IMR-90 (cell line): ENCODE data around the gene MEX3B. TPM values are rescaled to one million over a fixed set of nuclear protein-coding genes. Genes with fewer than 3 reads are reported as not detected.
A peak's percentile ranks its signal among the peaks of the same experiment; 100 is the strongest.

ENCODE experiments used
- ATAC-seq: fragments of 200-7000 bp; cut with Tn5 transposase; 2 replicates; pipeline ENCODE4 v1.9.1; 2020; ENCODE audit warnings: low read depth, mild to moderate bottlenecking, moderate library complexity
- BruUV-seq: library from RNA; stranded (reverse); fragments of 400-500 nt; replicated peaks from 2 replicates; lab custom pipeline; 2021; lab: Mats Ljungman, UMichigan
- CTCF ChIA-PET: fragments of 300-600 bp; formaldehyde crosslinking; extraction: SDS; loops from one replicate; lab custom pipeline; 2021; ENCODE audit warnings: antibody characterized with exemption; lab: Yijun Ruan, JAX
- POLR2A ChIA-PET: fragments of 300-600 bp; sonication (Branson Sonifier 250); formaldehyde crosslinking; loops from one replicate; lab custom pipeline; 2022; ENCODE audit warnings: antibody characterized with exemption; ENCODE audit not compliant: unreplicated experiment; lab: Charles Lee
- DNase-seq: peaks from one replicate; pipeline ENCODE4 v3.0.0; 2013
- H2AFZ ChIP-seq: replicated peaks from 2 replicates; pipeline ENCODE3; 2013; ENCODE audit warnings: low read length, mild to moderate bottlenecking; ENCODE audit not compliant: poor library complexity
- H2AK5ac ChIP-seq: 2 replicates; pipeline ENCODE4 v1.6.1; 2013; ENCODE audit warnings: low read depth, low read length, inconsistent platforms
- H2AK9ac ChIP-seq: replicated peaks from 2 replicates; pipeline ENCODE3; 2013; ENCODE audit warnings: mild to moderate bottlenecking, low read depth, low read length, moderate library complexity; ENCODE audit not compliant: poor library complexity
- H2BK120ac ChIP-seq: 2 replicates; pipeline ENCODE4 v1.6.1; 2013; ENCODE audit warnings: low read depth, low read length, inconsistent platforms
- H2BK15ac ChIP-seq: 3 replicates; pipeline ENCODE4 v1.6.1; 2013; ENCODE audit warnings: low read depth, low read length, inconsistent platforms
- H2BK20ac ChIP-seq: 2 replicates; pipeline ENCODE4 v1.6.1; 2013; ENCODE audit warnings: low read depth, mild to moderate bottlenecking, inconsistent platforms, low read length, moderate library complexity
- H2BK5ac ChIP-seq: 2 replicates; pipeline ENCODE4 v1.6.1; 2013; ENCODE audit warnings: mild to moderate bottlenecking, low read depth, low read length, inconsistent platforms; ENCODE audit not compliant: poor library complexity, severe bottlenecking
- H3K14ac ChIP-seq: replicated peaks from 2 replicates; pipeline ENCODE4 v1.6.1; 2013; ENCODE audit warnings: low read depth, low read length, inconsistent platforms
- H3K18ac ChIP-seq: 2 replicates; pipeline ENCODE4 v1.6.1; 2013; ENCODE audit warnings: low read depth, low read length, control low read depth
- H3K23ac ChIP-seq: 2 replicates; pipeline ENCODE4 v1.6.1; 2013; ENCODE audit warnings: low read depth, low read length, inconsistent platforms
- H3K27ac ChIP-seq: 2 replicates; pipeline ENCODE4 v1.5.1; 2013; ENCODE audit warnings: mild to moderate bottlenecking, control low read depth, low read length; ENCODE audit not compliant: insufficient read depth
- H3K27me3 ChIP-seq: 2 replicates; pipeline ENCODE4 v1.6.1; 2013; ENCODE audit warnings: low read length; ENCODE audit not compliant: control insufficient read depth, insufficient read depth
- H3K36me3 ChIP-seq: 2 replicates; pipeline ENCODE4 v1.6.1; 2013; ENCODE audit warnings: low read length, mixed read lengths; ENCODE audit not compliant: control insufficient read depth, insufficient read depth
- H3K4ac ChIP-seq: 2 replicates; pipeline ENCODE4 v1.6.1; 2013; ENCODE audit warnings: low read depth, low read length, inconsistent platforms
- H3K4me1 ChIP-seq: 2 replicates; pipeline ENCODE4 v1.6.1; 2013; ENCODE audit warnings: low read length, mixed read lengths; ENCODE audit not compliant: control insufficient read depth, insufficient read depth
- H3K4me2 ChIP-seq: 2 replicates; pipeline ENCODE4 v1.6.1; 2013; ENCODE audit warnings: low read depth, mild to moderate bottlenecking, control low read depth, low read length, moderate library complexity
- H3K4me3 ChIP-seq: 2 replicates; pipeline ENCODE4 v1.5.1; 2013; ENCODE audit warnings: low read depth, mild to moderate bottlenecking, control low read depth, low read length, moderate library complexity; ENCODE audit not compliant: insufficient read depth
- H3K56ac ChIP-seq: 2 replicates; pipeline ENCODE4 v1.6.1; 2013; ENCODE audit warnings: low read length, inconsistent platforms; ENCODE audit not compliant: insufficient read depth; ENCODE audit errors: extremely low read depth
- H3K79me1 ChIP-seq, 2 experiments: 2 replicates each; pipeline ENCODE4 v1.6.1; 2013; ENCODE audit warnings: low read length in 2 of 2, inconsistent platforms in 1 of 2, low read depth in 1 of 2
- H3K9ac ChIP-seq: 2 replicates; pipeline ENCODE4 v1.6.1; 2013; ENCODE audit warnings: low read depth, low read length, control low read depth
- H3K9me1 ChIP-seq: 2 replicates; pipeline ENCODE4 v1.6.1; 2013; ENCODE audit warnings: low read length, inconsistent platforms; ENCODE audit not compliant: insufficient read depth
- H3K9me3 ChIP-seq: 2 replicates; pipeline ENCODE4 v1.6.1; 2013; ENCODE audit warnings: low read length; ENCODE audit not compliant: control insufficient read depth, insufficient read depth
- H4K20me1 ChIP-seq: 2 replicates; pipeline ENCODE4 v1.6.1; 2013; ENCODE audit warnings: low read length, inconsistent platforms; ENCODE audit not compliant: insufficient read depth
- H4K5ac ChIP-seq: 2 replicates; pipeline ENCODE4 v1.6.1; 2013; ENCODE audit warnings: mild to moderate bottlenecking, low read depth, low read length, control low read depth
- H4K8ac ChIP-seq, 2 experiments: 2 replicates each; pipeline ENCODE4 v1.6.1; 2013; ENCODE audit warnings: low read depth in 2 of 2, low read length in 2 of 2, control low read depth in 1 of 2, inconsistent platforms in 1 of 2
- H4K91ac ChIP-seq: 2 replicates; pipeline ENCODE4 v1.6.1; 2013; ENCODE audit warnings: low read depth, low read length, inconsistent platforms; ENCODE audit not compliant: insufficient read depth
- CHD1 ChIP-seq: IDR thresholded peaks from 2 replicates; pipeline ENCODE4 v1.6.1; 2012; ENCODE audit warnings: low read depth, low read length, improper control_type of control experiment
- WGBS, 2 experiments: methylation state at CpG; one replicate each; pipeline versions ENCODE4 v1.1.5 to v1.1.7; 2013; ENCODE audit warnings: missing lambda C conversion rate in 2 of 2; ENCODE audit not compliant: insufficient read length in 1 of 2; ENCODE audit errors: extremely low coverage in 2 of 2; 5-methylcytosine and 5-hydroxymethylcytosine counted together
- dilution Hi-C: fragments of 300-500 bp; cut with HindIII; formaldehyde crosslinking; loops from one replicate; pipeline ENCODE4 v1.14.3; 2018; ENCODE audit warnings: low sequenced_read_pairs; ENCODE audit not compliant: unreplicated experiment
- in situ Hi-C: fragments of 300-500 bp; cut with MboI; formaldehyde crosslinking; loops from 3 replicates; pipeline ENCODE4 v1.14.3; 2019; ENCODE audit warnings: low sequenced_read_pairs, inconsistent platforms, mixed read lengths
- intact Hi-C: fragments of 100-400 bp; cut with micrococcal nuclease; formaldehyde crosslinking; loops from 2 replicates; pipeline ENCODE4 v1.10.0; 2022
- polyA plus RNA-seq, 3 experiments: library from polyadenylated mRNA; depleted of rRNA; stranded (reverse); fragments of >200 nt; gene quantifications; 2 replicates each; pipeline ENCODE4 v1.2.3, GENCODE V29; 2012; ENCODE audit warnings: low replicate concordance in 1 of 3
- total RNA-seq: library from RNA; depleted of rRNA; stranded (reverse); fragments of >200 nt; gene quantifications from 2 replicates; pipeline ENCODE4 v1.2.3, GENCODE V29; 2012

Gene MEX3B
- total and polyA plus RNA-seq, 2 of the 4 experiments (the other 2 are of a cell fraction), result 3.6 to 12.9 TPM

GRCh38 chr15:82058026-82058425 is 12.2 kb upstream of the MEX3B start:
- Histone ChIP-seq H3K14ac (no peak overlapping the region), H3K23ac (no peak overlapping the region), H3K18ac (no peak overlapping the region), H4K8ac (no peak overlapping the region), H3K4me2 (peak overlapping the region; percentile 13; the same call in 1 of the 2 replicates), H4K20me1 (no peaks in the 10 kb centered on the region), H3K79me1 (no peaks in the 10 kb centered on the region), H2AK5ac (no peak overlapping the region), H2BK20ac (no peak overlapping the region), H3K4me3 (no peak overlapping the region), H2BK120ac (no peak overlapping the region), H2BK5ac (no peak overlapping the region), H4K5ac (no peak overlapping the region), H3K36me3 (no peaks in the 10 kb centered on the region), H3K56ac (no peak overlapping the region), H3K4ac (no peak overlapping the region), H2AK9ac (no peak overlapping the region), H2AFZ (no peak overlapping the region), H3K27ac (no peak overlapping the region), H3K9me1 (no peaks in the 10 kb centered on the region), H3K27me3 (peaks cover 39% of the 10 kb centered on the region), H3K9me3 (no peaks in the 10 kb centered on the region), H3K4me1 (peaks cover 2% of the 10 kb centered on the region; the same call in 1 of the 2 replicates), H3K9ac (no peak overlapping the region), H2BK15ac (no peak overlapping the region), H4K91ac (no peak overlapping the region)
- in situ Hi-C loops, result no loop called here
- no TSS peak for BruUV-seq
- no peak for ATAC-seq
- CTCF ChIA-PET, result no interaction called here
- DNase-seq, result no peak
- dilution Hi-C loops, result no loop called here
- no peak for TF ChIP-seq CHD1
- POLR2A ChIA-PET, result no interaction called here
- intact Hi-C loops, result no loop called here
- WGBS, 2 experiments, result 20% methylated on average over 2 of the region's 14 CpGs; no CpG with 5 or more reads in 1 of the 2 experiments
